ENCODE measurements around the gene SPATA31D3.

The SPATA31D3 gene

GRCh38 chr9:81953096-81953495 lies 9.8 kb downstream of the SPATA31D3 start:
- ATAC-seq: no peak
- no peak for TF ChIP-seq POU6F1 (CRISPR knock-in tag; IDR thresholded peaks at IDR 0.05; ENCODE audit: borderline replicate concordance, low read depth)
- no peak for TF ChIP-seq BACH2 (CRISPR knock-in tag; IDR thresholded peaks at IDR 0.05; ENCODE audit: borderline replicate concordance)
- TF ChIP-seq ESRRG (CRISPR knock-in tag; IDR thresholded peaks at IDR 0.05): no peak
- TF ChIP-seq ARNTL (CRISPR knock-in tag; IDR thresholded peaks at IDR 0.05; ENCODE audit: borderline replicate concordance, low read depth): no peak
- no peak for TF ChIP-seq CREB5 (CRISPR knock-in tag; IDR thresholded peaks at IDR 0.05; ENCODE audit: low read depth)
- TF ChIP-seq SNAI2 (CRISPR knock-in tag; IDR thresholded peaks at IDR 0.05): no peak
- no peak for TF ChIP-seq TCF4 (CRISPR knock-in tag; IDR thresholded peaks at IDR 0.05; ENCODE audit: borderline replicate concordance)
- TF ChIP-seq GLIS3 (CRISPR knock-in tag; IDR thresholded peaks at IDR 0.05): no peak
- TF ChIP-seq ZNF565 (CRISPR knock-in tag; conservative IDR thresholded peaks at IDR 0.05; ENCODE audit: low read depth): no peak
- TF ChIP-seq ISL1 (CRISPR knock-in tag; IDR thresholded peaks at IDR 0.05): no peak
- TF ChIP-seq ZFP30 (CRISPR knock-in tag; IDR thresholded peaks at IDR 0.05): no peak
- no peak for TF ChIP-seq ZNF70 (CRISPR knock-in tag; IDR thresholded peaks at IDR 0.05)
- no peak for TF ChIP-seq PPARA (CRISPR knock-in tag; IDR thresholded peaks at IDR 0.05; ENCODE audit: borderline replicate concordance)
- no peak for TF ChIP-seq PATZ1 (CRISPR knock-in tag; IDR thresholded peaks at IDR 0.05; ENCODE audit: borderline replicate concordance)

GRCh38 chr9:81955625-81956024 lies 12.3 kb downstream of the SPATA31D3 start:
- no peak for TF ChIP-seq PATZ1 (CRISPR knock-in tag; IDR thresholded peaks at IDR 0.05; ENCODE audit: borderline replicate concordance)
- no peak for TF ChIP-seq ZNF8 (CRISPR knock-in tag; IDR thresholded peaks at IDR 0.05)
- no peak for TF ChIP-seq BACH2 (CRISPR knock-in tag; IDR thresholded peaks at IDR 0.05; ENCODE audit: borderline replicate concordance)
- no peak for TF ChIP-seq OSR1 (CRISPR knock-in tag; IDR thresholded peaks at IDR 0.05)
- TF ChIP-seq, protein P1, sequence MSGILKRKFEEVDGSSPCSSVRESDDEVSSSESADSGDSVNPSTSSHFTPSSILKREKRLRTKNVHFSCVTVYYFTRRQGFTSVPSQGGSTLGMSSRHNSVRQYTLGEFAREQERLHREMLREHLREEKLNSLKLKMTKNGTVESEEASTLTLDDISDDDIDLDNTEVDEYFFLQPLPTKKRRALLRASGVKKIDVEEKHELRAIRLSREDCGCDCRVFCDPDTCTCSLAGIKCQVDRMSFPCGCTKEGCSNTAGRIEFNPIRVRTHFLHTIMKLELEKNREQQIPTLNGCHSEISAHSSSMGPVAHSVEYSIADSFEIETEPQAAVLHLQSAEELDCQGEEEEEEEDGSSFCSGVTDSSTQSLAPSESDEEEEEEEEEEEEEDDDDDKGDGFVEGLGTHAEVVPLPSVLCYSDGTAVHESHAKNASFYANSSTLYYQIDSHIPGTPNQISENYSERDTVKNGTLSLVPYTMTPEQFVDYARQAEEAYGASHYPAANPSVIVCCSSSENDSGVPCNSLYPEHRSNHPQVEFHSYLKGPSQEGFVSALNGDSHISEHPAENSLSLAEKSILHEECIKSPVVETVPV (CRISPR knock-in tag; IDR thresholded peaks at IDR 0.05): no peak
- no peak for TF ChIP-seq ARNTL (CRISPR knock-in tag; IDR thresholded peaks at IDR 0.05; ENCODE audit: borderline replicate concordance, low read depth)
- TF ChIP-seq ZNF70 (CRISPR knock-in tag; IDR thresholded peaks at IDR 0.05): no peak
- no peak for TF ChIP-seq ZFP30 (CRISPR knock-in tag; IDR thresholded peaks at IDR 0.05)
- no peak for TF ChIP-seq ZC3H10 (CRISPR knock-in tag; IDR thresholded peaks at IDR 0.05)
- no peak for TF ChIP-seq ISL1 (CRISPR knock-in tag; IDR thresholded peaks at IDR 0.05)
- no peak for TF ChIP-seq RARB (CRISPR knock-in tag; IDR thresholded peaks at IDR 0.05)
- TF ChIP-seq GLIS3 (CRISPR knock-in tag; IDR thresholded peaks at IDR 0.05): no peak
- no peak for TF ChIP-seq CSDC2 (CRISPR knock-in tag; IDR thresholded peaks at IDR 0.05)
- no peak for TF ChIP-seq TSHZ2 (CRISPR knock-in tag; IDR thresholded peaks at IDR 0.05)
- ATAC-seq: no peak

Data from SK-N-SH treated with all-trans-retinoic acid at 6 μM for 48 hours (cell line).